IPS-15b (cell line): ENCODE results near the gene AKAP10.
"Not testable (repeated sequence)": the region's sequence is repeated elsewhere in the genome, so short reads cannot be mapped to it uniquely, and the experiment has no call there.

Experiments used
- H3K27me3 ChIP-seq: one replicate; pipeline ENCODE4 v1.6.1; 2013; ENCODE audit warnings: low read length; ENCODE audit not compliant: control insufficient read depth, insufficient read depth
- H3K36me3 ChIP-seq: one replicate; pipeline ENCODE4 v1.6.1; 2013; ENCODE audit warnings: low read length; ENCODE audit not compliant: control insufficient read depth, insufficient read depth
- H3K4me1 ChIP-seq: one replicate; pipeline ENCODE4 v1.6.1; 2013; ENCODE audit warnings: mild to moderate bottlenecking, low read length; ENCODE audit not compliant: control insufficient read depth, insufficient read depth
- H3K4me3 ChIP-seq: one replicate; pipeline ENCODE4 v1.5.1; 2013; ENCODE audit warnings: low read depth, low read length
- H3K9ac ChIP-seq: one replicate; pipeline ENCODE4 v1.6.1; 2013; ENCODE audit warnings: low read depth, mild to moderate bottlenecking, low read length
- H3K9me3 ChIP-seq: one replicate; pipeline ENCODE4 v1.6.1; 2013; ENCODE audit warnings: mild to moderate bottlenecking, low read length; ENCODE audit not compliant: control insufficient read depth, insufficient read depth

AKAP10 gene

GRCh38 chr17:19977293-19978208 is at the start of gene AKAP10:
Gene AKAP10 (minus strand): TSS chr17:19977828. CDS start chr17:19977679, 149 bp downstream.
- Histone ChIP-seq H3K27me3 (no peaks in the 10 kb centered on the region), H3K4me1 (no peaks in the 10 kb centered on the region), H3K36me3 (peaks cover 3% of the 10 kb centered on the region), H3K4me3 (peak within 1 kb of the TSS; percentile 86), H3K9me3 (no peaks in the 10 kb centered on the region), H3K9ac (peak within 1 kb of the TSS; percentile 85)

GRCh38 chr17:20026960-20027359 is 49.3 kb upstream of the AKAP10 start:
- Histone ChIP-seq H3K4me1 (no peaks in the 10 kb centered on the region), H3K4me3 (no peak overlapping the region), H3K9me3 (no peaks in the 10 kb centered on the region), H3K9ac (no peak overlapping the region), H3K36me3 (no peaks in the 10 kb centered on the region), H3K27me3 (no peaks in the 10 kb centered on the region)

- no peaks in the 10 kb centered on the region for H3K4me1 ChIP-seq
- no peak overlapping the region for H3K9ac ChIP-seq
- no peak overlapping the region for H3K4me3 ChIP-seq
- H3K27me3 ChIP-seq, result no peaks in the 10 kb centered on the region
- no peaks in the 10 kb centered on the region for H3K36me3 ChIP-seq
- H3K9me3 ChIP-seq, result no peaks in the 10 kb centered on the region
These were observed 45.1 kb upstream of the AKAP10 start for GRCh38 chr17:20022701-20023100.

- H3K4me1 ChIP-seq, H3K27me3 ChIP-seq, H3K9me3 ChIP-seq: not testable (repeated sequence)
These were observed 38.9 kb upstream of the AKAP10 start for GRCh38 chr17:20016475-20016992.

GRCh38 chr17:20012017-20012536 is 34.4 kb upstream of the AKAP10 start:
- peaks cover 12% of the 10 kb centered on the region for H3K4me1 ChIP-seq
- H3K9ac ChIP-seq, result no peak overlapping the region

More at GRCh38 chr17:20016475-20016992, 38.9 kb upstream of the AKAP10 start:
- not testable (repeated sequence) for H3K4me3 ChIP-seq, H3K9ac ChIP-seq, H3K36me3 ChIP-seq

GRCh38 chr17:20010936-20011335 is 33.3 kb upstream of the AKAP10 start:
- H3K9me3 ChIP-seq, result no peaks in the 10 kb centered on the region
- H3K4me3 ChIP-seq, result no peak overlapping the region
- H3K27me3 ChIP-seq, result peaks cover 23% of the 10 kb centered on the region
- no peaks in the 10 kb centered on the region for H3K36me3 ChIP-seq
- H3K9ac ChIP-seq, result no peak overlapping the region
- peaks cover 12% of the 10 kb centered on the region for H3K4me1 ChIP-seq

More at GRCh38 chr17:20012017-20012536, 34.4 kb upstream of the AKAP10 start:
- Histone ChIP-seq H3K9me3 (no peaks in the 10 kb centered on the region), H3K27me3 (peaks cover 23% of the 10 kb centered on the region), H3K4me3 (no peak overlapping the region), H3K36me3 (no peaks in the 10 kb centered on the region)

- Histone ChIP-seq H3K9me3 (no peaks in the 10 kb centered on the region), H3K36me3 (no peaks in the 10 kb centered on the region), H3K27me3 (peaks cover 23% of the 10 kb centered on the region), H3K4me3 (peak overlapping the region; percentile 94), H3K4me1 (peaks cover 12% of the 10 kb centered on the region), H3K9ac (no peak overlapping the region)
These were observed 32.7 kb upstream of the AKAP10 start for GRCh38 chr17:20010099-20010863.

GRCh38 chr17:20009302-20010098 is 31.9 kb upstream of the AKAP10 start, which contains the start of gene SPECC1:
Gene SPECC1 (plus strand): TSS chr17:20009359. CDS start chr17:20096652, 87,293 bp downstream.
- Histone ChIP-seq H3K27me3 (peaks cover 23% of the 10 kb centered on the region), H3K36me3 (no peaks in the 10 kb centered on the region), H3K9ac (peak within 1 kb of the TSS; percentile 65), H3K9me3 (no peaks in the 10 kb centered on the region), H3K4me3 (peak within 1 kb of the TSS; percentile 94), H3K4me1 (peaks cover 12% of the 10 kb centered on the region)

GRCh38 chr17:20009052-20009301 is 31.3 kb upstream of the AKAP10 start:
- Histone ChIP-seq H3K9ac (peak overlapping the region; percentile 65), H3K4me1 (peaks cover 12% of the 10 kb centered on the region), H3K9me3 (no peaks in the 10 kb centered on the region), H3K4me3 (peak overlapping the region; percentile 94), H3K36me3 (no peaks in the 10 kb centered on the region), H3K27me3 (peaks cover 23% of the 10 kb centered on the region)

- H3K27me3 ChIP-seq, result peaks cover 23% of the 10 kb centered on the region
- no peaks in the 10 kb centered on the region for H3K9me3 ChIP-seq
- H3K36me3 ChIP-seq, result no peaks in the 10 kb centered on the region
- H3K4me1 ChIP-seq, result peaks cover 12% of the 10 kb centered on the region
- peak overlapping the region; percentile 65 for H3K9ac ChIP-seq
- H3K4me3 ChIP-seq, result peak overlapping the region; percentile 94
These were observed 30.8 kb upstream of the AKAP10 start for GRCh38 chr17:20008242-20009051.
